G401.6 (cell line): ENCODE data around the gene FBLN2.

Experiments used
- FAIRE-seq: peaks from 2 replicates; lab custom pipeline; 2012; peaks lifted over from hg19 to GRCh38; lab: Jason Lieb, UNC

The FBLN2 gene

DNA sequence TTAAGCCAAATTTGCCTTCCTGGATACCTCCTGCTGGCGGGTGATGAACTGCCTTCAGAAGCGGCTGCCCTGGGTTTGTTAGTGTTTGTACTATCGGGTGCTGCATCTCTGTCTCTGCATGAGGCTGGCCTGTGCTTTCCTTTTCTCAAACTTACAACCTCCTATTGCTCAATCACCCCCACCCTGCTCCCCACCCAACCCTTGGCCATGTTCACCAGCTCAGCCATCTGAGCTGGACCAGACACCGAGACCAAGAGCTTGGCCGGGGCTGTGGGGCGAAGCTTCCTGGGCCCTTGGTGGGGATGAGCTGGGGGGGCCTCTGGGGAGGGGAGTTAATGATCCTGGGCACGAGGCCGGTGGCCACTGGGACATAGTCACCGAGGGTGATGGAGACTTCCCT is 16.8 kb upstream of the FBLN2 start:
- no peak for FAIRE-seq

DNA sequence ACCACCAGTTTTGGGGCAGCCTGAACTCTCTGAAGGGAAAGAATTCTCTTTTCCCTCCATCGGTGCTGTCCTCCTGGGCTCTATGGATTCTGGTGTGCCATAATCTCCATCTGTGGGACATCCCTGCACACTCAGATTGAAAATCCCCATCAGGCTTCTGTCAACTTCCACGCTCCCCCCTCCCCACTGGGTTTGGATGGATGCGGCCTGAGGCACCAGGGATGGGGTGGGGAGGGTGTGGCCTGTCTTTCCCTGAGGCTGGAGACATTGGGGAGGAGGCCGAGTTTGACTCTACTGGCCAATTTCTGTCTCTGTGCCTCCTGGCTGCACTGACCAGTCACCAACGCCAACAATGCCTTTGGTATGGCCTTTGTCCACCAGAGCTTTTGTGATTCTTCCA is 16.3 kb upstream of the FBLN2 start:
- FAIRE-seq, result no peak

DNA sequence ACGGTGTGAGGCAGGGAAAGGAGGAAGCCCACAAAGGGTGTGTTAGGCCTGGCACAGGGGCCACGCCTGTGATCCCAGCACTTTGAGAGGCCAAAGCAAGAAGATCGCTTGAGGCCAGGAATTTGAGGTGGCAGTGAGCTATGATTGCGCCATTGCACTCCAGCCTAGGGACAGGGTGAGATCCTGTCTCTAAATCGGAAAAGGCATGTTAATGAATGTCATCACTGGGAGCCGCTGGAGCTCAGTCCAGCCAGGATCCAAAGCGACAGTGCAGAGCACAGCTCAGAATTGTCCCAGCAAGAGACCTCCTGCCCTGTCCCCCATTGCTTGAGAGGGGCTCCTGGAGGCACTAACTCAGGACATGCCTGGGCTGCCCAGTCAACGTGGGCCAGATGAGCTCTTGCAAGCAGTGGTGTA is 15.0 kb upstream of the FBLN2 start:
- no peak for FAIRE-seq

DNA sequence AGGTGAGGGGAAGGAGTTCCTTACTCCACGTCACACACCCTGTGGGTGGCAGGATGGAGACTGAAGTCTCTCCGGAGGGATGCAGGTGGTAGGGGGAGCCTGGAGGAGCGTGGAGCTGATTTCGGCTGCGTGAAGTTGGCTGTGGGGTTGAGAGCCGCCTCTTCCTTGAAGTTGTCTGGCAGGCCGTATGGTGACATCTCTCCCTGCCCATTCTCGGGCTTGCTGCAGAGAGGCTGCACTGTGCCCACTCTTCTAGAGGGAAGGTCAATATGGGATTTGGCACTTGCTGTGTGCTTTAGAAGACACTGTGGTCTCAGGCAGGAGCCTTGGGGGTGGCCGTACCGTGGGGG is 13.4 kb upstream of the FBLN2 start:
- no peak for FAIRE-seq

DNA sequence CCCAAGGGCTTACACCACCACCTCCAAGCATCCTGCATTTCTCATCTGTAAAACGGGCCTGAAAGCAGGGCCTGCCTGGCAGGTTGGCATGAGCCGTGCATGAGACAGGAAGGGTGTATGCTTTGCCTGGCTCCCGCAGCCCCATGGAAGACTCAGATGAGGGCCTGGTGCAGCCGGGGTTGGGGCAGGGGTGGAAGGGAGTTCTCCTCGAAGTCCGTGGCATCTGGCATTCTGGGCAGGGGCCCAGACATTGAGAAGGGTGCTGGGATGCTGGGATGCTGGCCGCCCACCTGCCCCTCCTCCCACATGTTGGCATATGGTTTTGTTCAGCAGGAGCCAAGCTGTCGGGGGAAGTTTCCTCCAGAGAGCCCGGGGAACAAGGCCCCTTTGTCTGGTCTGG is 13.0 kb upstream of the FBLN2 start:
- FAIRE-seq, result no peak

DNA sequence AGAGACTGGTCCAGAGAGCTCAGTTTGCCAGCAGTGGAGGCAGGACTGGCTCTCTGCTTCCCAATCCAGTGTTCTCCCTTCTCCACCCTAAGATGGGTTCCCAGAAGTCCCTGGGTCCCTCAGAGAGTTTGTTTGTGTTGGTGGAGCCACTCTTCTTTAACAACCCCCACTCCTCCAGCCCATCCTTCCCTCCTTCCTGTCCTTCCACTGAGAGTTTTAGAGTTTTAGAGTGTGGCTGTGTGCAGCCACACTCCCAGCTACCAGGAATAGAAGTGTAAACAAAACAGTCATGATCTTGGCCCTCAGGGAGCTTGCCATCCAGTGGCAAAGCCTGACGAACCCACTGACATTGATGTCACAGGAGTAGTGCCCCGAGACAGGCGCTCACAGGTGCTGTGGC is 12.5 kb upstream of the FBLN2 start:
- FAIRE-seq, result no peak

DNA sequence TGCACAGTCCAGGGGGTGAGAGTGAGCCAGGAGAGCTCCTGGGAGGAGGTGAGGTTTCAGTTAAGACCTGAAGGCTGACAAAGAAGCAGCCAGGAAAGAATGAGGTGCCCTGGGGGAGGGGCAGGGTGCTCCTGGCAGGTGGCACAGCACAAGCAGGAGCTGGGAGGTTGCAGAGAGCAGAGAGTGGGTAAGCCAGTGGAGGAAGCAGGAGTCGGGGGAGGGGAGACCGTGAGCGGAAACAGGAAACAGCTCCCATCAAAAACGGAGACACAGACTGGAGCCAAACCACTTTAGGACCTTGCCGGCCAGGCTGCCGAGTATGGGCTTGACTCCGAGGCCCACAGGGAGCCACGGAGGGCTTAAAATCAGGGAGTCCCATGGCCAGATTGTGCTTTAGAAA is 12.1 kb upstream of the FBLN2 start:
- FAIRE-seq, result no peak

DNA sequence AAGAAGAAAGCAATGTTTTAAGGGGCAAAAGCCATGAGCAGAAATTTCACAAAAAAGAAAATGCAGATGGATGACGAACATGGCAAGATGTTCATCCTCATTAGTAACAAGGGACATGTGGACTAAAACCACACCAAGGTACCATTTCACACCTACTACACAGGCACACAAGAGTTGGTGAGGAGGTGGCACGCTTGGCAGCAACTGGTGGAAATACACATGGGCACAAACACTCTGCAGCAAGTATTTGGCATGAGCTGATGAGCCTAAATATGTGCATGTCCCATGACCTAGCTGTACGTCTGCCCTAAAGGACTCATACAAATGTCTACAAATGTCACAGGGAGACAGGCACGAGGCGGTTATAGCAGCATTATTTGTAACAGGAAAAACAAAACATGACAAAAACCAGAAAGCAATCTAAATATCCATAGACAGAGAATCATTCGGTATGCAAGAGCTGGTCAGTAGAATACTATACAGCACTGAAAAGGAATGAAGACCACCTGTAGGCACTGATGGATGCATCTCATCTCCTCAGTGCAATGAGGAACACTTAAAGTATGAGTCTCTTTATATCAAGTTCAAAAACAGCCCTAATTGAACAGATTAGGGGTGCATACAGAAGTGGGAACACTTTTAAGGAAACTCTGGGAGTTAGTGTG is 11.5 kb upstream of the FBLN2 start:
- no peak for FAIRE-seq

DNA sequence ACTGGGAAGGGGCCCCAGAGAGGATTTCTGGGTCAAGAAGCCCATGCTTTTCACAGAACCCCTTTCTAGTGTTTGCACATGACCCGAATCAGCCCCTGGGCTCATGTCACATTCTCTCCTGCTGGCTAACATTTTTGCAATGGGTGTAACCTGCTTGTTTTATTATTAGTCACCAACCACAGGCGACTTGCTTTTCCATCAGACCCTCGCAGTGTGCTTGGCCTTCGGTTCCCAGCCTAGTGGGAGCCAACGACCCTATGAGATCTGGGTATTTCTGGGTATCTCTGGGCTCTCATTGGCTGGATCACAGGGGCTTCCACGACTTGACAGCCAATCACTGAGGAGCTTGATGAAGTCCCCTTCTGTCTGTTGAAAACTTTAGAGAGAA is 11.0 kb upstream of the FBLN2 start:
- FAIRE-seq, result no peak

DNA sequence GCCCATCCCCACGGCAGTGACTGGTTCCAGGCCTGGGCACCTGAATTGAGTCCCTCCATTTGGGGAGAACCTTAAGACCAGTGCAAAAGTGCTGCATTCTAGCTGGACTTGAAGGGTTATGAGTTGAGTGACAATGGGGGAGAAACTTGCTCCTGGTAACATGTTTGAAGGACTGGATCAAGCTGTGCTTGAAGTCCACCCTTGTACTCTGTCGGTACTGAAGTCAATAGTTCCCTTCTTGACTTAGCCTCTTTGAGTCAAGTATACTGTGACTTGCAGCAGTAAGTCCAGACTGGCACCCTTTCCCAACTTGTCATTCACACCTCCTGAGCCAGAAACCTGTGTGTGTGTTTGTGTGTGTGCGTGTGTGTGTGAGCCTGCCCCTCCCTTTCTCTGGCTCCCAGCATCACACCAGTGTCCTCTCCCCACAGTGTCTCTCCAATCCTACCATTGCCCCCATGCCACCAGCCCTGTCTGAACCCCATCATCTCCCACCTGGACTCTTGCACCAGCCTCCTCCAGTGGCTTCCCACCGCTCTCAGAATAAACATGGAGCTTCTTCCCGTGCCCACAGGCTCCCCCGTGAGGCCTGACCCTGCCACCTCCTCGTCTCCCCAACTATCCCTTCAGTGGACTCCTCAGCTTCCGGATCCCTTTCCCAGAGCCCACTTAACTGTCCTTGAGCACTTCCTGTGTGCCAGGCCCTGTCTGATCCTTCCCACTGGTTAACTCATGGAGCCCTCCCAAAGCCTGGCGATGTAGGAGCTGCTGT is 10.2 kb upstream of the FBLN2 start:
- no peak for FAIRE-seq

DNA sequence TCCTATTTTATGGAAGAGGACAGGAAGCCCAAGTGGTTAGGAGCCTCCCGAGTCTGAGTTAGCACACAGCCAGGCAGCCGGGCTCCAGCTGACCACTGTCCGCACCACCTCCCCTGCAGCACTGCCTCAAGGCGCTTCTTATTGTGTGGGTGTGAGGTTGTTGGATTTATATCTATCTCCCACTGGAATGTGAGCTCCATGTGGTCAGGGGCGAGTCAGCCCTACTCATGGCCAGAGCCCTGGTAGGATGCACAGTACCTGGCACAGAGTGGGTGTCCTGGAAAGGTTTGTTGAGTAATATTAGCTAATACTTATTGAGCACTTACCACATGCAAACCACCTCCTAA is 9.7 kb upstream of the FBLN2 start:
- FAIRE-seq, result no peak

DNA sequence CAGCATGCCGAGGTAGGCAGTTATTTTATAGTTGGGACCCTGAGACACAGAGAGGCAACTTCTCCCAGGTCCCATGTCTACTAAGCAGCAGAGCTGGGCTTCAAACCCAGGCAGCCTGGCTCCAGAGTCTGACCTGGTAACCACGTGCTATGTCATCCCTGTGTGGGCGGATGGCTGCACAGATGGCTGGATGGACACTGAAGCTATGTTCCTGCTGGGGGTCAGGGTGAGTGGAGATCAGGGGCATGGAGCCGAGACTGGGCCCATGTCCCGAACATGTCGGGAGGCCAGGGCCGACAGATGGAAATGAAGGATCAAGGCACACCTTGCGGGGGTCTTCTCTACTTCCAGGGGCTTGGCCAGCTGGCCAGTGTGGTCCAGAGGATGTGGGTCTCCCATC is 9.3 kb upstream of the FBLN2 start:
- no peak for FAIRE-seq

DNA sequence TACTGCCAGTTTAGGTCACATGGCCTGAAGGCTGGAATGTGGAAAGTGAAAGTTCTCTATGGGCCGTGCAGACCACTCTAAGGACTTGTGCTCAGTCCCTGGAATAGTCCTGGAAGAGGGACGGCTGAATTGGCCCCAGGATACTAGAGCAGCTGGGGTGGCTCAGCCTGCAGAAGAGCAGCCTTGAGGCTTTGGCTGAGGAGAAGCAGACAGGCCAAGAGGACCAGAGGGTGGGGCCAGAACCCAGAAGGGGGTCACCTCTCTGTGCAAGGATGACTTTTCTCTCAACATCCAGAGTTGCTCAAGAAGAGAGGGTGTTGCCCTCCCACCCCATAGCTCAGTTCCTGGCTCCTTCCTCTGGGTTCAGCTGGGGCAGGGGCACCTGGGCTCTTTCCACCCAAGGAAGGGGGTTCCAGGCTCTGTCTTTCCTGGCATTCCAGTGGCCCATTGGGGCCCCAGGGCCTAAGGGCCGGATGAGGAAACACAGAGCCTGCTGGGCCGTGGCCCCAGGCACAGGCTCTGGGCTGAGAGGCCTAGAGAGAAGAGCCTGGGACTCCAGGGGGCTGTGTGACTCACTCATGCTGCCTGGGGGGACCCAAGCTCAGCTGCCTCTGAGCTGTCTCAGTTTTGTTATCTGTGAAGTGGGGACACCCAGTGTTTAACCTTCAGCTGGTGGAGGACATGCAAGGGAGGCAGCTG is 8.5 kb upstream of the FBLN2 start:
- FAIRE-seq, result no peak

DNA sequence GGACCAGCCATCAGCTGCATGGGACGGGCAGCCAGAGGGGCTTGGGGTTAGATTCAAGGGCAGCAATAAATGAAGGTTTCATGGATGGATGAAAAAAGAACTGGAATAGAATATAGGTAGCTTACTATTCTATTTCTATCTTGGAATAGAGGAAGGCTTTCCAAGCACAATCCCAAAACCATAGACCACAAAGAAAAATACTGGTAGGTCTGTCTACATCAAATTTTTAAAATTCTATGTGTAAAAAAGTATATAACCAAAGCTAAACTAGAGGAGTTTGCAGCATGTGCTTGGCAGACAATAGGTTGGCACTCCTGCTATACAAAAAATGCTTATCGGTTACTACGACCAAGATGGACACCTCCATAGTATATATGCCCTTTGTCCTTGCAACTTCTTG is 7.2 kb upstream of the FBLN2 start:
- no peak for FAIRE-seq

DNA sequence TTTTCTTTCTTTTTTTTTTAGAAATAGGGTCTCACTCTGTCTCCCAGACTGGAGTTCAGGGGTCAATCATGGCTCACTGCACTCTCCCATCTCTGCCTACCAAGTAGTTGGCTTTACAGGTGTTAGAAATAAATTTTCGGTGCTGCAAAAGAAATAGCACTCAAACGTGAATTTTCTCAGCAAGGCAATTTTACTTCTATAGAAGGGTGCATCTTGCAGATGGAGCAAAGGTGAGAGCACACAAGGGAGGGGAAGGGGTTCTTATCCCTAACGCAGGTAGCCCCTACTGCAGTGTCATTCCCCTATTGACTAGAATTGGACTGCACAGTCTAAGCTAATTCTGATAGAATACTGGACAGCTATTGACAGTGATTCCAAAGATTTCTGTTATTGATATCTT is 6.8 kb upstream of the FBLN2 start:
- FAIRE-seq, result no peak

DNA sequence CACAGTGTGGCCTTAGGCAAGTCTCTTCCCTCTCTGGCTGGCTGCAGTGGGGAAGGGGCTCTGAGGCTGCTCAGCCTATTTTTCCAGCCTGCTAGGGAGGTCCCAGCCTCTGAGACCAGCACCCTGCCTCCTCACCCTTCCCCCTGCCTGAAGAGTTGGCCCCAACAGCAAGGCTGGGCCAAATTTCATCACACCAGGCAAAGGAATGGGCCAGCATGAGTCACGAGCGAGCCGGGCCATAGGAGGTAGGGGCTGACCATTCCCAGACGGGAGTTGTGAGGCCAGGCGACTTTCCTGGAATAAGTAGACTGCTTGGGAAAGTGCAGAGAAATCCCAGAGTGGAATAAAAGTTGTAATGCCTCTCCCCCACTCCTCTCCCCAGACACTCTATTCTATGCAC is 5.7 kb upstream of the FBLN2 start:
- no peak for FAIRE-seq

DNA sequence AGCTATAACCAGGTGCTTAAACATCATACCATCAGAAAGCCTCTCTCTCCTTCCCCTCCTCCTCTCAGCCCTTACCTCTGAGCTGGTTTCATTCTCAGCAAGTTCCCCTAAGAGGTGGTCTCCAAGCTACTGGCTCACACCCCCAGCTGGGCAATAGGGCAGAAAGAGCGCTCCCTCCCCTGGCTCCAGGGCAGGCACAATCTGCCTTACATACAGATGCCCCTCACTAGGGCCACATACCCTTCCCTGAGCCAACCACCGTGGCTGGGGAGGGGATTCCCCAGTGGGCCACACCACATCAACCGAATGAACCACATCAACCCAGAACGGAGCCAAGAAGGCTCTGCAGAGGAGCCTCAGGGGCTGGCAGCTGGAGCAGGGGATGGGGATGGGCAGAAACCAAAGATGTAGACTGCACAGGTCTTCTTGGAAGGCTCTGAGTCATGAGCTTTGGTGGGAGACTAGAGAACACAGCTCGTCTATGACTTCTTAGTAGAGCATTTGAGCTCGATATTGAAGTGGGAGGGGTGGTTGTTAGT is 4.6 kb upstream of the FBLN2 start:
- no peak for FAIRE-seq

DNA sequence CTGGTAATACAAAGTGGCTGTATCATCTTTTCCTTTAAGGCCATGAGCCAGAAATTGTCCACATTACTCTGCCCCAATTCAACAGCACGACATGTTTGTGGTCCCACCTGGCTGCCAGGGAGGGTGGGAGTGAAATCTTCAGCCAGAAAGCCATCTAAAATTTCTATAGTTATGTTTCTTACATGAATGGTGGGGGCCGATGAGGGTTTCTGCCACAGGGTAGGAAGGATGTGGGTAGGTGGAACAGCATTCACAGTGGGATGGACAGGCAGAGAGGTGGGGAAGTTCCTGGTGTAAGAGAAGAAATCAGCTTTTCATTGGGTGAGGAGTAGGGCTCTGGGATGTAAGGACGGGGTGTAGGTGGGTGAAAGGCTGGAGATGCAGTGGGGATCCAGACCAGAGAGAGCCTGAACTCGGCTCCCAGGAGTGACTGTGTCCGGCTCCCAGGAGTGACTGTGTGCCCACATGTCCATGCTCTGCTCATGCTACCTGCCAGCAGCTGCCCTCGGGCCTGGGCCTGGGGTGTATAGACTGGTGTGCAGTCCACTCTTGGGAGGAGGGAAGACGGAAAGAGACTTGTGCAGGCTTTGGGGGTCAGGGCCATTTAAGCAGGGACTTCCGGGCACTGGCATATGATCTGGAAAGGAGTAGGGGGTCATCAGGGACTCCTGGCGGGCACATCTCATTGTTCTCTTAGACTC is 3.8 kb upstream of the FBLN2 start:
- FAIRE-seq, result no peak

DNA sequence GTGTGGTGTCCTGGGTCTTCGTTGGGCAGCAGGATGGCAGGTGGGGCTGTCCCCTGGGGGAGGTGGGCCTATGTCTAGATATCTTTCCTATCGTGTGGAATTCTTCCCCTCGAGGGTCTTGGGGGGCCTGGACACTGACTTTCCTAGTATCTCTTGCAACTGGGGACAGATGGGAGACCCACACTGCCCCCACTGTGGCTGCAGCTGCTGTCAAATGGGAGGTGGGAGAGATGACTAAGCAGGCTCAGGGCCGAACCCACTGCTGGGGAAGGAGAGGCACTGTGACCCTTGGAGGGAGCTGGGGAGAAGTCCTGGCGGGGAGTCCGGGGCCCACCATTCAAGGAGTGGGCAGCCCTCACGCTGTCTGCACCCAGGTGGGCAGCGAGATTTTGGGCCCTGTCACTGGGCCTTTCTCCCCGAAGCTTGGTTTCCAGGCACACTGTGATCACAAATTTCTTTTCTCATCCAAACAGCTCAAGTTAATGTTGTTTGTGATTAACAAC is 2.9 kb upstream of the FBLN2 start:
- no peak for FAIRE-seq

DNA sequence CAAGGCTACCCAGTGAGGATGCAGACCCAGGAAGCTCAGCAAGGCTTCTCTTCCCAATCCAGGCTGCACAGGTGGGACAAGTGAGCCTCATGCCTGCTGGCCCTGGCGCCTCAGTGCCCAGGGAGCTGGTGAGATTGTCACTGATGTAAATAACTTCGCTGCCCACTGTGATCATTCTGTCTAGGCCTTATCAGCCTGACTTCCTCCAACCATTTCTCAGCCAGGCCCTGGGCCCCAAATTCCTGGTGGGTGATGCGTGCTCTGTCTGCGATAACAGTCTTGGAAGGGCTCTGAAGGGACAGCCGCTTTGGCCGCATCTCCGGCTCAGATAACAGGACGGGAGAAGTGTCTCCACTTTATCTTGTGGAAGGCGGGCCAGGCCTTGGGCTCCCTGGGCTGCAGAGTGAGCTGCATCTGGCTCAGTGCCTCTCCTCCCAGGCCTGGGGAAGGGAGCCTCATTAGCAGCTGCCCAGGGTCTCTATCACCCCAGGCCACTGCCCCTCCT is 2.2 kb upstream of the FBLN2 start:
- no peak for FAIRE-seq

DNA sequence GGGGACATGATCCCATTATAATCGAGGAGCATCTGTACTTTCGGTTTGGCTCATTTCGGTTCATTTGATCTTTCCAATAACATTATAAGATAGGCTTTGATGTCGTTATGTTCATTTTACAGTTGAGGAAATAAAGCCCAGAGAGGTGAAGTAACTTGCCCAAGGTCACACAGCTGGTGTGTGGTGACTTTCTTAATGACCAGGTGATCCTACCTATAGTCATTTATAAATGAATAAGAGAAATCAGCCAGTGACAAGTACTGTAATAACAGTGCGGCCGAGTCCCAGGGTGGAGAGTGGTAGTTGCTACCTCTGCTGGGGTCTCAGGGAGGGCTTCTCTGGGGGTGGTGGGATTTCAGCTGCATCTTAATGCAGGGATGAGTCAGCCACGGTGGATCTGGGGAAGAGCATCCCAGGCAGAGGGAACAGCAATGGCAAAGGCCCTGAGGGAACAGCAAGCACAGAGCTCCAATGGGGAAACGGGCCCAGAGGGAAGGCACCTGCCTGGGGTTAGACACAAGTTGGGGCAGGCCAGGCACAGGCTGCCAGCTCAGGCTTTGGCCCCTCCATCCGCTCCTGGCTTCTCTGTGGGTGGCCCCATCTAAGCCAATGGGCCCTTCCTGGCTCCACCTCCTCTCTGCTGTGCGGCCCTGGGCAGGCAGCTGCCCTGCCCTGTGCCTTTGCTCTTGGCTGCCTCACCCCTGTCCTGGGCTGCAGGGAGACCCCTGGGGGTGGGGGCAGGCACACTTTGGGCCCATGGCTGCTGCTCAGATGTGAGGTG is 1.1 kb upstream of the FBLN2 start:
- no peak for FAIRE-seq
